ENCODE data around the gene OPN1LW. TPM values are rescaled to one million over a fixed set of nuclear protein-coding genes. Genes with fewer than 3 reads are reported as not detected.

OPN1LW gene
- total and polyA plus RNA-seq, 2 donors (not counting 1 experiment from before 2014, with no cell fraction given) = not detected

- Histone ChIP-seq H3K27ac (ENCODE audit: low read length in 2 of 2) (peak overlapping the region; percentile 65 to 85), H3K4me3 (ENCODE audit: control extremely low read depth in 1 of 5, extremely low read depth in 1 of 5, insufficient read depth in 1 of 5, low read depth in 2 of 5, low read length in 4 of 5) (peak overlapping the region; percentile 52 to 70 (median 60)), H3K9me3 (ENCODE audit: control extremely low read depth in 1 of 3, control insufficient read depth in 2 of 3, insufficient read depth in 1 of 3, low read length in 2 of 3) (no peaks in the 10 kb centered on the region), H2AFZ (ENCODE audit: insufficient read depth, low read depth, low read length, poor library complexity, severe bottlenecking) (peak overlapping the region; percentile 12), H3K79me2 (ENCODE audit: control insufficient read depth, insufficient read depth, low read length) (peaks cover 54% of the 10 kb centered on the region), H4K20me1 (ENCODE audit: control insufficient read depth, insufficient read depth, low read length, poor library complexity, severe bottlenecking) (peaks cover 6% of the 10 kb centered on the region), H3K36me3 (replicated peaks in 1 of 2; ENCODE audit: control extremely low read depth in 1 of 2, control insufficient read depth in 1 of 2, extremely low read depth in 1 of 2, insufficient read depth in 2 of 2, low read length in 1 of 2) (no peaks in the 10 kb centered on the region), H3K4me2 (replicated peaks; ENCODE audit: low read depth, low read length, poor library complexity, severe bottlenecking) (peak overlapping the region; percentile 79), H3K9ac (ENCODE audit: low read length) (peak overlapping the region; percentile 82), H3K27me3 (replicated peaks in 1 of 4; ENCODE audit: control extremely low read depth in 1 of 4, control insufficient read depth in 3 of 4, insufficient read depth in 4 of 4, low read length in 3 of 4) (no peaks in the 10 kb centered on the region), H3K4me1 (ENCODE audit: control insufficient read depth in 2 of 2, insufficient read depth in 2 of 2, low read length in 2 of 2) (peaks cover 36 to 50% of the 10 kb centered on the region in 2 donors)
- Mint-ChIP-seq H3K4me1 (peaks cover 45% of the 10 kb centered on the region), H3K27ac (peak overlapping the region; percentile 94), H3K4me3 (peak overlapping the region; percentile 94), H3K27me3 (peaks cover 5% of the 10 kb centered on the region), H3K9me3 (ENCODE audit: insufficient read depth) (no peaks in the 10 kb centered on the region)
- DNase-seq (peak; percentile 77), ATAC-seq (ENCODE audit: low read depth) (peak; percentile 49)
- CTCF ChIA-PET = no interaction called here
- TF ChIP-seq EZH2 (IDR thresholded peaks at IDR 0.05; ENCODE audit: borderline replicate concordance, insufficient read depth, low read depth, low read length, poor library complexity, severe bottlenecking) (no peak), CTCF (IDR thresholded peaks at IDR 0.05) (no peak)
- intact Hi-C loops (cut with micrococcal nuclease) = loop anchor here (10.0 kb wide), 1 partner anchor 278 kb away; the partner anchor contains the start of genes EMD and FLNA
- WGBS (ENCODE audit: insufficient coverage) = 0% methylated on average over 26 of the region's 80 CpGs
- POLR2A ChIA-PET = interaction anchor here (1.0 kb wide), 1 partner anchor 430 kb away, joined by 4 read pairs; no protein-coding TSS in a partner anchor
Observed at GRCh38 chrX:154097003-154097588, 46.9 kb upstream of the OPN1LW start.

All from B cell (primary cell).